ENCODE data around the gene GKAP1.

The GKAP1 gene

GRCh38 chr9:83792746-83793145, 24.8 kb downstream of the GKAP1 start:
- Histone ChIP-seq H3K9me3 (replicated peaks; ENCODE audit: insufficient read depth, low read length) (no peaks in the 10 kb centered on the region), H3K4me1 (ENCODE audit: low read length) (peaks cover 5% of the 10 kb centered on the region; the same call in 1 of the 2 replicates), H3K9ac (ENCODE audit: low read length) (no peak overlapping the region), H3K79me2 (ENCODE audit: low read length) (no peaks in the 10 kb centered on the region), H3F3A (ENCODE audit: insufficient read depth, low read length) (peaks cover 2% of the 10 kb centered on the region; the same call in 1 of the 2 replicates), H3K9me2 (replicated peaks; ENCODE audit: insufficient read depth, low read length) (no peaks in the 10 kb centered on the region), H3K4me2 (ENCODE audit: low read depth, low read length) (no peak overlapping the region), H4K20me1 (ENCODE audit: insufficient read depth, low read length) (no peaks in the 10 kb centered on the region), H3K27me3 (replicated peaks; ENCODE audit: insufficient read depth, low read length) (no peaks in the 10 kb centered on the region), H3K36me3 (replicated peaks; ENCODE audit: insufficient read depth, low read length) (no peaks in the 10 kb centered on the region), H3K4me3 (ENCODE audit: low read length) (no peak overlapping the region), H3K27ac (ENCODE audit: low read length) (no peak overlapping the region), H2AFZ (ENCODE audit: low read length) (no peak overlapping the region)
- DNase-seq, result no peak
- TF ChIP-seq EZH2phosphoT487 (IDR thresholded peaks at IDR 0.05; ENCODE audit: low read length) (no peak), EZH2 (optimal IDR thresholded peaks at IDR 0.05; ENCODE audit: low read depth, low read length) (no peak), CTCF (IDR thresholded peaks at IDR 0.05; ENCODE audit: low read length) (no peak)

GRCh38 chr9:83778164-83778563, 39.4 kb downstream of the GKAP1 start:
- H3K4me3 ChIP-seq (ENCODE audit: low read length), result no peak overlapping the region
- H3K9me2 ChIP-seq (replicated peaks; ENCODE audit: insufficient read depth, low read length), result no peaks in the 10 kb centered on the region
- H3K27ac ChIP-seq (ENCODE audit: low read length), result no peak overlapping the region
- no peak overlapping the region for H3K4me2 ChIP-seq (ENCODE audit: low read depth, low read length)
- H2AFZ ChIP-seq (ENCODE audit: low read length), result no peak overlapping the region
- no peaks in the 10 kb centered on the region; the same call in 1 of the 2 replicates for H3K36me3 ChIP-seq (replicated peaks; ENCODE audit: insufficient read depth, low read length)
- H3K79me2 ChIP-seq (ENCODE audit: low read length), result no peaks in the 10 kb centered on the region
- no peaks in the 10 kb centered on the region for H3K27me3 ChIP-seq (replicated peaks; ENCODE audit: insufficient read depth, low read length)
- no peak for TF ChIP-seq EZH2 (optimal IDR thresholded peaks at IDR 0.05; ENCODE audit: low read depth, low read length)
- no peak for TF ChIP-seq CTCF (IDR thresholded peaks at IDR 0.05; ENCODE audit: low read length)
- TF ChIP-seq EZH2phosphoT487 (IDR thresholded peaks at IDR 0.05; ENCODE audit: low read length), result no peak
- no peaks in the 10 kb centered on the region for H3F3A ChIP-seq (ENCODE audit: insufficient read depth, low read length)
- no peak for DNase-seq
- no peaks in the 10 kb centered on the region for H4K20me1 ChIP-seq (ENCODE audit: insufficient read depth, low read length)
- H3K9ac ChIP-seq (ENCODE audit: low read length), result no peak overlapping the region
- no peaks in the 10 kb centered on the region for H3K4me1 ChIP-seq (ENCODE audit: low read length)
- no peaks in the 10 kb centered on the region for H3K9me3 ChIP-seq (replicated peaks; ENCODE audit: insufficient read depth, low read length)

- H3F3A ChIP-seq (ENCODE audit: insufficient read depth, low read length), result no peaks in the 10 kb centered on the region
- no peak for DNase-seq
- no peak overlapping the region for H3K9ac ChIP-seq (ENCODE audit: low read length)
- no peak overlapping the region for H3K4me2 ChIP-seq (ENCODE audit: low read depth, low read length)
- H3K27me3 ChIP-seq (replicated peaks; ENCODE audit: insufficient read depth, low read length), result no peaks in the 10 kb centered on the region
- no peaks in the 10 kb centered on the region for H3K79me2 ChIP-seq (ENCODE audit: low read length)
- H3K36me3 ChIP-seq (replicated peaks; ENCODE audit: insufficient read depth, low read length), result no peaks in the 10 kb centered on the region; the same call in 1 of the 2 replicates
- no peak for TF ChIP-seq CTCF (IDR thresholded peaks at IDR 0.05; ENCODE audit: low read length)
- no peaks in the 10 kb centered on the region for H4K20me1 ChIP-seq (ENCODE audit: insufficient read depth, low read length)
- H2AFZ ChIP-seq (ENCODE audit: low read length), result no peak overlapping the region
- no peaks in the 10 kb centered on the region for H3K4me1 ChIP-seq (ENCODE audit: low read length)
- no peaks in the 10 kb centered on the region for H3K9me2 ChIP-seq (replicated peaks; ENCODE audit: insufficient read depth, low read length)
- no peak overlapping the region for H3K4me3 ChIP-seq (ENCODE audit: low read length)
- no peaks in the 10 kb centered on the region for H3K9me3 ChIP-seq (replicated peaks; ENCODE audit: insufficient read depth, low read length)
- H3K27ac ChIP-seq (ENCODE audit: low read length), result no peak overlapping the region
Measured at GRCh38 chr9:83775932-83776331, 41.6 kb downstream of the GKAP1 start.

Measured in MM.1S (cell line).